Activated T-helper 2 cell treated with anti-CD3 and anti-CD28 coated beads, Interferon-gamma antibody, Interleukin-2, Interleukin-4, amounts not matched to agents 10 μg/mL and 5 μg/mL and 100 μg/mL, durations not matched to agents 14 hours and 24 hours and 36 hours (primary cell): ENCODE measurements around the gene CCNK. TPM values are rescaled to one million over a fixed set of nuclear protein-coding genes. Genes with fewer than 3 reads are reported as not detected.

ENCODE experiments used
- DNase-seq: peaks from one replicate; pipeline ENCODE4 v3.0.0; 2021; ENCODE audit warnings: low spot score
- H3K27ac Mint-ChIP-seq: one replicate; pipeline ENCODE4 v1.8.0; 2021; ENCODE audit warnings: mixed read lengths
- H3K27me3 Mint-ChIP-seq: one replicate; pipeline ENCODE4 v1.8.0; 2021; ENCODE audit warnings: low read depth, mixed read lengths
- H3K36me3 Mint-ChIP-seq: one replicate; pipeline ENCODE4 v1.8.0; 2021; ENCODE audit warnings: low read depth, mixed read lengths
- H3K4me1 Mint-ChIP-seq: one replicate; pipeline ENCODE4 v1.8.0; 2021; ENCODE audit warnings: low read depth, mixed read lengths
- H3K4me3 Mint-ChIP-seq: one replicate; pipeline ENCODE4 v1.8.0; 2021; ENCODE audit warnings: low read depth, mild to moderate bottlenecking, moderate library complexity, mixed read lengths
- H3K9me3 Mint-ChIP-seq: one replicate; pipeline ENCODE4 v1.8.0; 2021; ENCODE audit warnings: mixed read lengths
- intact Hi-C: fragments of 100-400 bp; cut with micrococcal nuclease; formaldehyde crosslinking; loops from one replicate; pipeline ENCODE4 v1.15.1; 2023
- total RNA-seq: library from RNA; stranded (reverse); gene quantifications from 2 replicates; pipeline ENCODE4 v1.2.3, GENCODE V29; 2022

The CCNK gene
- total RNA-seq, 1 donor from 2014 or later: 77.8 TPM

DNA sequence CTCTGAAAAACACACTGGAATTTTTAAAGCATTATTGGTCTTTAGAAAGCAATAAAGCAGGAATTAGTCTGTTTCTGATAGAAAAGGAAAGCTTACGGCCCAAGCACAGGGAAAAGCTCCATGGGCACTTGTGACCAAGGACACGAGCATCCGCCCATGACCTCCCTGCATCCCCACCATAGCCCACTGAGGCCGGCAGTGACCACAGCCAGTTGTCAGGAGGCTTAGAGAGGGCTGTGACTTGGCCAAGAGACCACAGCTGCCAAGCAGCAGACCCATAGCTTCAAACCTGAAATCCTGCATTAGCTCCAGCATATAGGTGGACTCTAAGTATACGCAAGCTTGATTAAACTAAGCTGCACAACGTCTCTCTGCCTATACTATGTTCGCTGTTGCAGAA, 9.5 kb upstream of the CCNK start:
- intact Hi-C loops: no loop called here
- no peaks in the 10 kb centered on the region for H3K27me3 Mint-ChIP-seq
- H3K36me3 Mint-ChIP-seq: no peaks in the 10 kb centered on the region
- H3K9me3 Mint-ChIP-seq: no peaks in the 10 kb centered on the region
- no peak overlapping the region for H3K4me3 Mint-ChIP-seq
- no peak for DNase-seq
- H3K27ac Mint-ChIP-seq: no peak overlapping the region
- peaks cover 9% of the 10 kb centered on the region for H3K4me1 Mint-ChIP-seq

DNA sequence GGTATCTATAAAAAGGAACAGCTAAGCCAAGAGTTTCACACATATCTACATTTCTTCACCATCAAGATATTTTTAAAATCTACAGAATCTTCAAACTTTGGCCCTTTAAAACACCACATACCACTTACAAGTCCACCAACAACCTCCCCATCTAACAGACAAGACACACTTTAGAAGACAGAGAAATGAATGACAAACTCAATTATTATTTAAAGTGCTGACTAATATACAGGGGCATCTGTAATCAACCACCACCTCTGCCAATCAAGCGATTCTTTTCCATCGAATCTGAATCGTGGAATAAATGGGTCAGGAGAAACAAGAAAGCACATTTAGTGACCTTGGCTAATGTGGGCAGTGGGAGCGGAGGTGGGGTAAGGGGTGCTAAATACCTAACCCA, 8.3 kb upstream of the CCNK start:
- Mint-ChIP-seq H3K36me3 (no peaks in the 10 kb centered on the region), H3K4me3 (no peak overlapping the region), H3K9me3 (no peaks in the 10 kb centered on the region), H3K27ac (no peak overlapping the region), H3K27me3 (no peaks in the 10 kb centered on the region), H3K4me1 (peaks cover 10% of the 10 kb centered on the region)
- intact Hi-C loops: no loop called here
- DNase-seq: no peak

DNA sequence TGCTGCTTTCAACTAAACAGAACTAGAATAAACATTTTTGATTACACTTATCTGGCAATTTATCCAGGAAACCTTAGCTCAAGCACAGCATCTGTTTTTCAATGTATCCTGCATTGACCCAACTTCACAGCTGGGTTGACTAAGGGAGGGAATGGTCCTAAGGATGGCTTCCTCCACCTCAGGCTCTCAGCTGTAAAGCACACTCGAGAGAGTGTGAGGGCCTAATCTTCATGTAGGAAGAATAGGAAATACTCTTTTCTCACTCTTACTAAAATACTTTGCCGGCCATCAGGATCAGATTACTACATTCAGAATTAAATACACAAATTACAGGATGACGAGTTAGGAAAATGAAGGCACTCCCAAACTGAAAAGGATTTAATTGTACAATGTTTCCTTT, 7.8 kb upstream of the CCNK start:
- no peak overlapping the region for H3K27ac Mint-ChIP-seq
- H3K36me3 Mint-ChIP-seq: peaks cover 3% of the 10 kb centered on the region
- intact Hi-C loops: no loop called here
- H3K27me3 Mint-ChIP-seq: no peaks in the 10 kb centered on the region
- no peaks in the 10 kb centered on the region for H3K9me3 Mint-ChIP-seq
- H3K4me3 Mint-ChIP-seq: no peak overlapping the region
- H3K4me1 Mint-ChIP-seq: peaks cover 11% of the 10 kb centered on the region
- DNase-seq: no peak

DNA sequence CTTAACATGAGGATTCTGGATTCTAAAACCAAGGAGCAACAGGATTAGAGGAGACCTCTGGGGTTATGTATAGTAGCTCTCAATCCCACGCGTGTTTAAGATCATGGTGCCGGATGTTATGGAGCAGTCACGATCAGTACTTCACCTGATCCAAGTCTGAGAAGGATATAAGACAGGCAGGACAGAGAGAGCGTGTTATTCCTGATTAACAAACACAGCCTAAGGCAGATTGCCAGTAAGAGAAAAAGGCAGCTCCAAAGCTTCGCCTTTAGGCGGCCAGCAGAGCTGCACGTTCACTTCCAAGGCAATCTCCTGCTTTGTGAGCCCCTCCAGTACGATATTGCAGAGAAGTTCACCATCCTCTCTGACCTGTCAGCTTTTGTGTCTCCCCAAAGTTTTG, 6.0 kb upstream of the CCNK start:
- Mint-ChIP-seq H3K27me3 (no peaks in the 10 kb centered on the region), H3K4me1 (peaks cover 17% of the 10 kb centered on the region), H3K9me3 (no peaks in the 10 kb centered on the region), H3K4me3 (no peak overlapping the region), H3K27ac (no peak overlapping the region), H3K36me3 (peaks cover 3% of the 10 kb centered on the region)
- intact Hi-C loops: no loop called here
- no peak for DNase-seq

GRCh38 chr14:99475660-99476059, 5.5 kb upstream of the CCNK start:
- Mint-ChIP-seq H3K27me3 (no peaks in the 10 kb centered on the region), H3K4me3 (no peak overlapping the region), H3K4me1 (peaks cover 17% of the 10 kb centered on the region)

GRCh38 chr14:99476864-99477263, 4.3 kb upstream of the CCNK start:
- H3K4me1 Mint-ChIP-seq: peaks cover 18% of the 10 kb centered on the region
- intact Hi-C loops: no loop called here
- H3K27ac Mint-ChIP-seq: no peak overlapping the region
- H3K36me3 Mint-ChIP-seq: peaks cover 3% of the 10 kb centered on the region
- H3K27me3 Mint-ChIP-seq: no peaks in the 10 kb centered on the region
- no peaks in the 10 kb centered on the region for H3K9me3 Mint-ChIP-seq
- no peak for DNase-seq
- H3K4me3 Mint-ChIP-seq: no peak overlapping the region

More at GRCh38 chr14:99475660-99476059, 5.5 kb upstream of the CCNK start:
- Mint-ChIP-seq H3K36me3 (peaks cover 3% of the 10 kb centered on the region), H3K27ac (no peak overlapping the region), H3K9me3 (no peaks in the 10 kb centered on the region)
- intact Hi-C loops: no loop called here
- no peak for DNase-seq

- DNase-seq: no peak
- peaks cover 30% of the 10 kb centered on the region for H3K4me1 Mint-ChIP-seq
- H3K4me3 Mint-ChIP-seq: no peak overlapping the region
- no peak overlapping the region for H3K27ac Mint-ChIP-seq
- no peaks in the 10 kb centered on the region for H3K27me3 Mint-ChIP-seq
- intact Hi-C loops: no loop called here
- peaks cover 3% of the 10 kb centered on the region for H3K36me3 Mint-ChIP-seq
- H3K9me3 Mint-ChIP-seq: no peaks in the 10 kb centered on the region
Measured at GRCh38 chr14:99478128-99478527, 3.1 kb upstream of the CCNK start.

DNA sequence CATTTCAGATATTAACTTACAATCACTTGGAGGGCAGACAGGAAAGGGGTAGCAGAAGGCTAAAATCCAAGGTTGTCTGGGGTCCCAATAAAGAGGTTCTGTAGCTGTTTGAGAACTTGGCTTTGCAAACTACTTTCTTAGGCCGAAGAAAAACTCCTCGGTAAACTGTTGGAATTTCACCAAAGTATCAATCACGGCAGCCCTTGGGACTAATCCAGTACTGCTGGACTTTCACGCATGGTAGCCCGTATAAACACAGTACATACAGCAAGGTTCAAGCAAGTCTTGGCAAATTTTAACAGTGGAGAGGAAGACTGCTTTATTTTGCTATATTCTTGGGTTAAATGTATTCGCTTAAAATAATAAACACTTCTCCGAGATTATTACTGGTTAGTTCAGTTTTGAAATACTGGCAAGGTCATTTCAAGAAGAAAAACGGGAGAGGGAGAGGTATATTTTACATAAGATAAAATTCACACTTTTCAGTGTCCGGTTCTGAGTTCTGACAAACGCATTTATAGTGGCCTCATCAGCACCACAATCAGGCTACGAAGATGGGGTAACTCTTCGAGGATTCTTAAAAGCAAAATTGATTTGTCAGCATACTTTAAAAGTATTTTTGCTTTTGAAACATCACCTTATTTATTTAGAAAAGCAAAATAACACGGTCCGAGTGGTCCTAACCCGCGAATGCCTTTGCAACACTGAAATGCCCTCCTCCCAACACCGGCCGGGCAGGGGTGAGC, 1.9 kb upstream of the CCNK start:
- intact Hi-C loops: no loop called here
- Mint-ChIP-seq H3K27ac (peak overlapping the region; percentile 89), H3K9me3 (no peaks in the 10 kb centered on the region), H3K4me3 (peak overlapping the region; percentile 99), H3K36me3 (peaks cover 3% of the 10 kb centered on the region), H3K4me1 (peaks cover 38% of the 10 kb centered on the region), H3K27me3 (no peaks in the 10 kb centered on the region)
- no peak for DNase-seq

DNA sequence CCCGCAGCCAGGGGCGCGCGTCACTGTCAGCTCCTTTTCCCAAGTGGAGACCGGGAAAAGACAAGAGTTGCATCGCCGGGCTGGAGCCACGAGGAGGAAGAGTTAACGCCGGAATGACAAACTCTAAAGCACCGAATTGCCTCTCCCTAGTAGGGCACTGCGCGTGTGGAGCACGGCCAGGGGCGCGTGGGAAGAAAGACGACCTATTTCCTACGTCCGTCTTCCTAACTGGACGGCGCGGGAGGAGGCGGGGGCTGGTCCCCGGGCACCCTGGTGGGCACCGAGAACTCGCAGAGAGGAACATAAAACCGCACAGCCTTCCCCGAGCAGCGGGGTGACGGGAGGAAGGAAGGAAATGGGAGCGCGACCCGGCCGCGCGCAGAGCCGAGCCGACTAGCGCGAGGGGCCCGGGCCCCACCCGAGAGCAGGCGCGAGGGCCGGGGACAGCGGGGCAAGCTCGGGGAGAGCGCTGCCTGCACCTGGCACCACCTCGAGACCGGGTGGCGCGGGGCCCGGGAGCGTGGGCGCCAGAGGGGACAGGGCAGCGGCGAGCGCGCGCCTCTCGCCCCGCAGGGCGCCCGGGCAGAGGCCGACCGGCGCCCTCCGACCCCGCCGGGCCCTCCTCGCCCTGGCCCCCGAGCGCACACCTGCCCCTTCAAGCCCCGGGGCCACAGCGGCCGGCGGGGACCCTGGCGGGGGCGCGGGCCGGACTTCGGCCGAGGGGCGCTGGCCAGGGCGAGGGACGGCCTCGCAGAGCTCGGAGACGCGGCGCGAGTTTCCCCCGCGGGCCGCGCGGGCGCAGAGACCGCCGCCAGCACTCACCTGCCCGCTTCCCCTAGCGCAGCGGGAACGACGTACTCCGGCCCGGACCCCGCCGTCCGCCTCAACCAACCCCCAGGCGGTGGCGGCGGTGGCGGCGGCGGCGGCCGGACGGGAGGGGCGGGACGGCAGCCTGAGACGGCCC, 1.0 kb upstream of the CCNK start, which contains the start of gene SETD3:
SETD3 (minus strand) TSS at position 954 of the 964 bp plus-strand sequence. CDS start 15,054 bp downstream, outside the sequence.
- peak within 1 kb of the TSS; percentile 99 for H3K4me3 Mint-ChIP-seq
- peak within 1 kb of the TSS; percentile 92 for H3K27ac Mint-ChIP-seq
- intact Hi-C loops: loop anchor here (5.0 to 10.0 kb wide), 2 partner anchors 202 to 585 kb away; partner anchors contain the start of genes CYP46A1 and EVL
- peaks cover 3% of the 10 kb centered on the region for H3K36me3 Mint-ChIP-seq
- peaks cover 40% of the 10 kb centered on the region for H3K4me1 Mint-ChIP-seq
- no peaks in the 10 kb centered on the region for H3K9me3 Mint-ChIP-seq
- DNase-seq: peak; percentile 19
- H3K27me3 Mint-ChIP-seq: no peaks in the 10 kb centered on the region

GRCh38 chr14:99481745-99482099, 513 bp downstream of the CCNK start:
- H3K36me3 Mint-ChIP-seq: peaks cover 3% of the 10 kb centered on the region
- DNase-seq: peak; percentile 28
- intact Hi-C loops: loop anchor here (1.0 to 10.0 kb wide), 3 partner anchors 123 to 583 kb away; partner anchors contain the start of genes CCDC85C, CYP46A1 and EVL
- H3K4me3 Mint-ChIP-seq: peak overlapping the region; percentile 90
- H3K27ac Mint-ChIP-seq: peak overlapping the region; percentile 92
- no peaks in the 10 kb centered on the region for H3K27me3 Mint-ChIP-seq
- H3K4me1 Mint-ChIP-seq: peaks cover 49% of the 10 kb centered on the region
- no peaks in the 10 kb centered on the region for H3K9me3 Mint-ChIP-seq

GRCh38 chr14:99484106-99484505, 2.9 kb downstream of the CCNK start:
- no peak overlapping the region for H3K27ac Mint-ChIP-seq
- intact Hi-C loops: loop anchor here (5.0 to 10.0 kb wide), 2 partner anchors 198 to 581 kb away; partner anchors contain the start of genes CYP46A1 and EVL
- DNase-seq: no peak
- H3K27me3 Mint-ChIP-seq: no peaks in the 10 kb centered on the region
- H3K36me3 Mint-ChIP-seq: no peaks in the 10 kb centered on the region
- H3K4me1 Mint-ChIP-seq: peaks cover 36% of the 10 kb centered on the region
- H3K4me3 Mint-ChIP-seq: no peak overlapping the region
- H3K9me3 Mint-ChIP-seq: no peaks in the 10 kb centered on the region

DNA sequence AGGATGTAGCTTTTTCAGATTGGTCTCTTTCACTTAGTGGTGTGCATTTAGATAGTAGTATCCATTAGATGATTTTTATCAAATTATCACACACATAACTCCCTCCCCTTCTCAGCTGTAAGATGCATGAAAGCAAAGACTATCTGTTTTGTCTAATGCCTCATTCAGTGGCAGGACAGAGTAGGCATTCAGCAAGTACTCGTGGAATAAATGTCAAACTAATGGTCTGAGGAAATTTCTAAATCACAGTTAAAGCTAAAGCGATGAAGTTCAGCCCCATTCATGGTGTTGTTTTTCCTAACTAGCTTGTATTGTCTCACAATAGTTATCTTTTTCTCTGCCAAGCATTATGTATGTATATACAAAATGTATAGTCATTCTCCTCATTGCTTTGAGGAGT, 16.1 kb downstream of the CCNK start:
- Mint-ChIP-seq H3K9me3 (no peaks in the 10 kb centered on the region), H3K36me3 (peaks cover 76% of the 10 kb centered on the region), H3K27ac (no peak overlapping the region), H3K27me3 (no peaks in the 10 kb centered on the region), H3K4me1 (no peaks in the 10 kb centered on the region), H3K4me3 (no peak overlapping the region)
- DNase-seq: no peak
- intact Hi-C loops: no loop called here

DNA sequence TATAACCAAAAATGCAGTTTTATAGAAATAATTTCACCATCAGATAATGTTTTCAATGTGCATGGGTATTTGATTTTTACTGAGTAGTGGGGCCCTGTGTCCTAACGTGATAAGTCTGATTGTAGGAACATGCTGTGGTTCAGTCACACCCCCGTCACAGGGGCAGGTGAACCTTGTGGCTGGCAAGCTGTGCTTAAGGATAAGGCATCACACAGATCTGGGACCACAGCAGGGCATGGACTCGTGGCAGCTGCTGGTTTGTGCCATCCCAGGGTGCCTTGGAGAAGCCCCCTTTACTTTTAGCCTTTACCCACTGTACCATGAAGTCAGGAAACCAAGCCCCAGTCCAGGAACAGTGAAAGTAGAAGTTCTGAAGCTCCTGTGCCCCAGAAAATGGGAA, 16.7 kb downstream of the CCNK start:
- Mint-ChIP-seq H3K36me3 (peaks cover 77% of the 10 kb centered on the region), H3K27ac (no peak overlapping the region), H3K4me3 (no peak overlapping the region)

More for the DNA sequence above, 16.7 kb downstream of the CCNK start:
- intact Hi-C loops: no loop called here
- no peaks in the 10 kb centered on the region for H3K4me1 Mint-ChIP-seq
- no peak for DNase-seq
- H3K9me3 Mint-ChIP-seq: no peaks in the 10 kb centered on the region
- H3K27me3 Mint-ChIP-seq: no peaks in the 10 kb centered on the region
